ENCODE measurements around the gene WDFY2.

WDFY2 gene

DNA sequence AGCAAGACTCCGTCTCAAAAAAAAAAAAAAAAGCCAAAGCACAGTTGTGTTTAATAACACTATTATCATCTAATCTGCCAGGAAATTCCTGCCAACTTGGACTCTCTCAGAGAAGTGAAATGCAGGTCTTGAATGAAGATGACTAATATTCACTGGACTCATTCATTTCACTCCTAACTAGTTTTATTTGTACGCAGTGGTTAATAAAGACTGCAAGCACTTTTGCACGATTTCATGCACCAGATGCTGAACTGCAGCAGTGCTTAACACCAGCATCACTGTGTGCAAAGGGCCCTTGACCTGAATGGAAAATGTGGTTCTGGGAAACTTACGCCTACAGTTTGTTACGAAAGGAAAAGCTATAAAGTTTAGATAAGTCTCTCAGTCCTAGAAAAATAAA is 156.4 kb downstream of the WDFY2 start:
- no peak for DNase-seq (ENCODE audit: low read depth)

GRCh38 chr13:51742031-51742430 is 157.8 kb downstream of the WDFY2 start:
- no peak for DNase-seq (ENCODE audit: low read depth)

GRCh38 chr13:51742611-51743010 is 158.3 kb downstream of the WDFY2 start:
- DNase-seq (ENCODE audit: low read depth): no peak

DNA sequence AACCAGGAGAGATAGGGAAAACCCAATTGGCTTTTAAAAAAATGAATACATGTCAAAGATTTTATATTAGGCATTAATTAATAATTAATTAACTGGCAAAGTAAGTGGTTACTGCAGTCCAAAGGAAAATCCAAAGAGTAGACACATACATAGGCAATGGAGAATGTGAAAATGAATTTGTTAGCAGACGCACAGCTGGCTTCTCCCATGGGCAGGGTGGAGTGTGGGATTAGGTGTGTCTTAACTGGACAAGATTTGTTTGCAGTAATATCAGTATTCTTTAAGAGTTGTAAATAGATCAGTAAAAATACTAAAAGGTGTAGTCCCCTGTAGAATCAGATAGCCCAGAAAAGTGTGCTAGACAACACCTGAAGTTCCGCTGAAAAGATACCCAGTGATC is 161.0 kb downstream of the WDFY2 start:
- DNase-seq (ENCODE audit: low read depth): no peak

DNA sequence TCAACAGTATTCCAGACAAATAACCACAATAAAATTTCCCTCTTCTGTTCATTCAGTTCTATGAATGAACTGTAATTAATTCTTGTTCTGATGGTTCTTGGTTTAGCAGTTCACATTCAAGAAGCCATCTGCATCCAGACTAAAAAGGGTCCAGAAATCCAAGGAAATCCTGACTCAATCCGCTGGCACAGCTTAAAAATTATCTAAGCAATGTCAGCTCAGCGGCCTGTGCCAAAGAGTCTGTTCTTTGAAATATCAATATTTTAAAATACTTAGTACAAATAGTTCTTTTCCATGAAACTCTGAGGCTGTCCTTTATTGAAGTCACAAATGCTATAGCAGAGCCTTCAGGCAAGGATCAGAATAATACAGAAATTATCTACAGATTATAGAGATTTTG is 162.5 kb downstream of the WDFY2 start:
- no peak for DNase-seq (ENCODE audit: low read depth)

- DNase-seq (ENCODE audit: low read depth): no peak
Observed at GRCh38 chr13:51747438-51748434, 163.5 kb downstream of the WDFY2 start.

DNA sequence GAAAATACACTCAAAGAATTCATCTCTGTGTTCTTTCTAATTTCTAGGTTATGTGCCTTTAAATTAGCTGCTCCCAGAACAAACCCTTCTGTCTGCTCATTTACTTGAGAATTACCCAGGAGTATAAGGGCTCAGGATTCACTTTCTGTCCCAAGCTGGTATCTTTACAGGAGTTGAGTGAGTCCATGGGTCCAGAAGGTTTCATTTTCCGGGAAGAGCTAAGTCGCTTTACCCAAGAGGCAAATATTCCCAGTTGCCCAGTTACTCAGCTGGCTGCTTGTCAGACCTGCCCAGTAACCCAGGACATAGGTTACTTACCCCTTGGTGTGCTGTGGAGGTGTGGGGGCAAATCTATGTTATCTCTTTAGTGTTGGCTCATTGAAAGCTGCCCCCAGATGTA is 172.4 kb downstream of the WDFY2 start:
- DNase-seq (ENCODE audit: low read depth): no peak

GRCh38 chr13:51758691-51759090 is 174.4 kb downstream of the WDFY2 start:
- no peak for DNase-seq (ENCODE audit: low read depth)

GRCh38 chr13:51759240-51759639 is 175.0 kb downstream of the WDFY2 start:
- DNase-seq (ENCODE audit: low read depth): no peak

DNA sequence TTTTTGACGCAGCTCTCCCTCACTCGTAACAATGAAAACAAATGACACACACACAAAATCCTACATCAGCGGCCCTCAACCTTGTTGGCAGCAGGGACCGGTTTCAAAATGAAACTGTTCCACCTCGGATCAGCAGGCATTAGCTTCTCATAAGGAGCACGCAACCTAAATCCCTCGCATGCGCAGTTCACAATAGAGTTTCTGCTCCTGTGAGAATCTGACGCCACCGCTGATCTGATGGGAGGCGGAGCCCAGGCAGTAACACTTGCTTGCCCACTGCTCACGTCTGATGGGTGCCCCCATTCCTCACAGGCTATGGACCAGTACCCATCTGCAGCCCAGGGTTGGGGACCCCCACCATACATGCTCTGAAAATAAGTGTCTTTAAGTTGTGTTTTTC is 176.3 kb downstream of the WDFY2 start:
- no peak for DNase-seq (ENCODE audit: low read depth)

- DNase-seq (ENCODE audit: low read depth): no peak
Observed at GRCh38 chr13:51761643-51762350, 177.5 kb downstream of the WDFY2 start.

DNA sequence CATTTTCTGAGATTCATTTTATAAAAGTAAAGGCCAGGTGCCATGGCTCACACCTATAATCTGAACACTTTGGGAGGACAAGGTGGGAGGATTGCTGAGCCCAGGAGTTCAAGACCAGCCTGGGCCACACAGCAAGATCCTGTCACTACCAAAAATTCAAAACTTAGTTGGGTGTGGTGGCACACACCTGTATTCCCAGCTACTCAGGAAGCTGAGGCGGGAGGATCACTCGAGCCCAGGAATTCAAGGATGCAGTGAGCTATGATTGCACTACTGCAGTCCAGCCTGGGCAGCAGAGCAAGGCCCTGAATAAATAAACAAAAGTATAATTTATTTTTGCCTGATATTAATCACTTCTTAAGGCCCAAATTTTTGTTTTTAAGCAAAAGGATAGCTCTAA is 179.2 kb downstream of the WDFY2 start:
- DNase-seq (ENCODE audit: low read depth): no peak

GRCh38 chr13:51764184-51765141 is 180.2 kb downstream of the WDFY2 start:
- no peak for DNase-seq (ENCODE audit: low read depth)

- no peak for DNase-seq (ENCODE audit: low read depth)
Observed at GRCh38 chr13:51765142-51765515, 180.9 kb downstream of the WDFY2 start.

DNA sequence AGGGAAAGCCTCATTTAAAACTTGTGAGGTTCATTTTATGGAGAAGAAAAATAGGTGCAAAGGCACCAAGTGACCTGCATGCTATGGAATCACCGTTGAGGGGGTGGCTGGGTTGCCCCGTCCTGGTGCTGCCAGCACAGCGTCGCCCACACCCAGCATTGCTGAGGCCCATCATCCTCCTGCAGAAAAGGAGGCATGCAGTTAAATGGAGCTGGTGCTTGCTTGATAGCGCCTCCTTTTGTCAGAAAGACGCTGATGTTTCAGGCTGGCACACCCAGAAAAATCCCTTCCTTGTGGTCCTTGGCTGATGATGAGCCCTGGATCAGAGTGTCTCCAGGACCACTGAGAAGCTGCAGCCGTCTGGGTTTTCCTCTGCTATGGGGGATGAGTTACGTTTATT is 182.8 kb downstream of the WDFY2 start:
- DNase-seq (ENCODE audit: low read depth): no peak

GRCh38 chr13:51768378-51768921 is 184.2 kb downstream of the WDFY2 start:
- DNase-seq (ENCODE audit: low read depth): no peak

DNA sequence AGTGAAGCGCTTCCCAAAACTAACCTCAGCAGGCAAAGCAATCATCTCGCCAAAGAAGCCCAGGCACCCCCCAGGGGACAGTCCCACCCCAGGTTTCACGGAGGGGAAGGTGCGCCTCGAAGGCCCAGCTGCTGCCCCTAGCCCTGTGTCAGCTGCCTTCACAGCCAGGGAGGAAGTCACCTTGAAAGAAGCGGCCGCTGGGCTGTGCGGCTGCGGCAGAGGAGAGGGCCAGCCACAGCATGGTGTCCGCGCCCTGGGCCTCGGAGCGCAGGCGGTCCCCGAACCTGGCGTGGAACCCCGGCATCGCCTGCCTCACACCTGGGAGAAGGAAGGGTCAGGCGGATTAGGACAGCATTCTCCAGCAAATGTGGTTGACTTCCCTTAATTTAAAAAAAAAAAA is 184.7 kb downstream of the WDFY2 start:
- no peak for DNase-seq (ENCODE audit: low read depth)

- no peak for DNase-seq (ENCODE audit: low read depth)
Observed at GRCh38 chr13:51769455-51770127, 185.3 kb downstream of the WDFY2 start.

GRCh38 chr13:51770160-51770559 is 185.9 kb downstream of the WDFY2 start:
- no peak for DNase-seq (ENCODE audit: low read depth)

- DNase-seq (ENCODE audit: low read depth): no peak
Observed at GRCh38 chr13:51770681-51771417, 186.6 kb downstream of the WDFY2 start.

Measured in HS-27A (cell line).